Fibroblast of villous mesenchyme (primary cell): ENCODE data around the gene LNPEP. TPM values are rescaled to one million over a fixed set of nuclear protein-coding genes. Genes with fewer than 3 reads are reported as not detected.

ENCODE experiments used
- DNase-seq: peaks from one replicate; pipeline ENCODE4 v3.0.0-alpha.2; 2010; ENCODE audit warnings: low read depth
- H3K4me3 ChIP-seq: 2 replicates; pipeline ENCODE4 v1.5.1; 2011; ENCODE audit warnings: low read depth, mild to moderate bottlenecking, low read length
- small RNA-seq: library from RNA; depleted of rRNA; stranded (forward); fragments of <200 nt; gene quantifications from one replicate; pipeline ENCODE3, GENCODE V24; 2012
- total RNA-seq: library from RNA; depleted of rRNA; stranded (reverse); fragments of >200 nt; gene quantifications from 2 replicates; pipeline ENCODE4 v1.2.3, GENCODE V29; 2012
- TF ChIP-seq, protein P1 (sequence below): IDR thresholded peaks from 2 replicates; pipeline ENCODE4 v1.5.1; 2012; ENCODE audit warnings: low read depth, mild to moderate bottlenecking, low read length; ENCODE audit not compliant: insufficient read depth

Gene LNPEP
- total RNA-seq, 1 donor, result 42.7 TPM

DNA sequence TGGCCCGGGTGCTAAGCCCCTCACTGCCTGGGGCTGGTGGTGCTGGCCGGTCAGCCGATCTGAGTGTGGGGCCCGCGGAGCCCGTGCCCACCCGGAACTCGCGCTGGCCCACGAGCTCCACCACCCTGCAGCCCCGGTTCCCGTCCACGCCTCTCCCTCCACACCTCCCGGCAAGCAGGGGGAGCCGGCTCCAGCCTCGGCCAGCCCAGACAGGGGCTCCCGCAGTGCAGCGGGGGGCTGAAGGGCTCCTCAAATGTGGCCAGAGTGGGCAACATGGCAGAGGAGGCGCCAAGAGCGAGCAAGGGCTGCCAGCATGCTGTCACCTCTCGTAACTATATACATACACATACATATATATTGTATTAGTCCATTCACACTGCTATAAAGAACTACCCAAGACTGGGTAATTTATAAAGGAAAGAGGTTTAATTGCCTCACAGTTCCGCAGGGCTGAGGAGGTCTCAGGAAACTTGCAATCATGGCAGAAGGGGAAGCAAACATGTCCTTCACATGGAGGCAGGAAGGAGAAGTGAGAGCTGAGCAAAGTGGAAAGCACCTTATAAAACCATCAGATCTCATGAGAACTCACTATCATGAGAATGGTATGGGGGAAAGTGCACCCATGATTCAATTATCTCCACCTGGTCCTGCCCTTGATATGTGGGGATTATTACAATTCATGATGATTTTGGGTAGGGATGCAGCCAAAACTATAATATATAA, 149.7 kb downstream of the LNPEP start:
- DNase-seq, result no peak
- TF ChIP-seq, protein P1, sequence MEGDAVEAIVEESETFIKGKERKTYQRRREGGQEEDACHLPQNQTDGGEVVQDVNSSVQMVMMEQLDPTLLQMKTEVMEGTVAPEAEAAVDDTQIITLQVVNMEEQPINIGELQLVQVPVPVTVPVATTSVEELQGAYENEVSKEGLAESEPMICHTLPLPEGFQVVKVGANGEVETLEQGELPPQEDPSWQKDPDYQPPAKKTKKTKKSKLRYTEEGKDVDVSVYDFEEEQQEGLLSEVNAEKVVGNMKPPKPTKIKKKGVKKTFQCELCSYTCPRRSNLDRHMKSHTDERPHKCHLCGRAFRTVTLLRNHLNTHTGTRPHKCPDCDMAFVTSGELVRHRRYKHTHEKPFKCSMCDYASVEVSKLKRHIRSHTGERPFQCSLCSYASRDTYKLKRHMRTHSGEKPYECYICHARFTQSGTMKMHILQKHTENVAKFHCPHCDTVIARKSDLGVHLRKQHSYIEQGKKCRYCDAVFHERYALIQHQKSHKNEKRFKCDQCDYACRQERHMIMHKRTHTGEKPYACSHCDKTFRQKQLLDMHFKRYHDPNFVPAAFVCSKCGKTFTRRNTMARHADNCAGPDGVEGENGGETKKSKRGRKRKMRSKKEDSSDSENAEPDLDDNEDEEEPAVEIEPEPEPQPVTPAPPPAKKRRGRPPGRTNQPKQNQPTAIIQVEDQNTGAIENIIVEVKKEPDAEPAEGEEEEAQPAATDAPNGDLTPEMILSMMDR, result no peak
- no peak overlapping the region for H3K4me3 ChIP-seq

Small RNA genes lying within 50 kb of the gene (small RNA-seq; reads per million reads assigned to genes)
- not detected for gene RF00019

Other genes starting within 250 kb of the LNPEP start
- 33.2 and 40.2 TPM in 2 replicates for gene ERAP1, start 128.1 kb upstream of the LNPEP start, total RNA-seq
- 15.8 and 64.8 TPM in 2 replicates for gene ERAP2, start 59.6 kb upstream of the LNPEP start, total RNA-seq
- under 0.01 TPM in 1 of 2 replicates, not detected in the other for gene LIX1, start 206.5 kb downstream of the LNPEP start, total RNA-seq
- gene RIOK2, start 247.2 kb downstream of the LNPEP start, total RNA-seq, result 31.6 and 37.6 TPM in 2 replicates